ENCODE results near the gene MAP3K4.

DNA sequence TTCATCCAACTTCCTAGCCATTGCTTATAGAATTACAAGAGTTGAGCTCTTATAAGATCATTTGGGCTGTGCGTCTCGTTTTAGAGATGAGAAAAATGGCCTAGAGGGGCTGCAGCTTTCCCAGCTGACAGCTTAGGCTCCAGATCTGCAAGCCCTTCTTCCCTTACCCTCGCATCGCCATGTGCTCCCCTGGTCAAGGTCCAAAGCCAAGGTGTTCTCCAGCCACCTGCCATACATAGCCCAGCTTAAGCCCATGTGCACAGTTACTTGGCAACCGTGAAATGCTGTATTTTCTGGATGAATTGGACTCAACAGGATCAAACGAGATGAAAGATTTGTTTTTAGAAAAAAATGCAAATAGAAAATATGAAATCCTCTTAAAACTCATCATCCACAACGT is 7.9 kb downstream of the MAP3K4 start:
- TF ChIP-seq POLR2A (IDR thresholded peaks at IDR 0.05; ENCODE audit: low read depth, low read length): no peak
- no peak for TF ChIP-seq POLR2AphosphoS5 (IDR thresholded peaks at IDR 0.05; ENCODE audit: low read depth, low read length)

Measured in GM12892 (cell line).